H9 (cell line): ENCODE results near the gene PEX10. TPM values are rescaled to one million over a fixed set of nuclear protein-coding genes. Genes with fewer than 3 reads are reported as not detected.

ENCODE experiments used
- DNase-seq: peaks from one replicate; pipeline ENCODE4 v3.0.0-alpha.2; 2017
- H2AFZ ChIP-seq: one replicate; pipeline ENCODE4 v1.6.1; 2013; ENCODE audit warnings: mild to moderate bottlenecking, low read length, control low read depth, moderate library complexity
- H2AK5ac ChIP-seq: 2 replicates; pipeline ENCODE4 v1.6.1; 2013; ENCODE audit warnings: low read length, control low read depth, mixed read lengths; ENCODE audit not compliant: insufficient read length
- H2BK120ac ChIP-seq: one replicate; pipeline ENCODE4 v1.6.1; 2013; ENCODE audit warnings: low read depth, mild to moderate bottlenecking, low read length, control low read depth, inconsistent platforms; ENCODE audit not compliant: poor library complexity, severe bottlenecking
- H2BK12ac ChIP-seq: 2 replicates; pipeline ENCODE4 v1.6.1; 2013; ENCODE audit warnings: low read length, control low read depth, mixed read lengths, low read depth; ENCODE audit not compliant: insufficient read length
- H2BK15ac ChIP-seq: 2 replicates; pipeline ENCODE4 v1.6.1; 2013; ENCODE audit warnings: low read depth, low read length, control low read depth
- H2BK20ac ChIP-seq: one replicate; pipeline ENCODE4 v1.6.1; 2013; ENCODE audit warnings: low read depth, mild to moderate bottlenecking, low read length, control low read depth, inconsistent platforms; ENCODE audit not compliant: poor library complexity, severe bottlenecking
- H2BK5ac ChIP-seq: 2 replicates; pipeline ENCODE4 v1.6.1; 2013; ENCODE audit warnings: low read length, control low read depth, mixed read lengths; ENCODE audit not compliant: insufficient read length
- H3K14ac ChIP-seq: 2 replicates; pipeline ENCODE4 v1.6.1; 2013; ENCODE audit warnings: low read length, control low read depth; ENCODE audit not compliant: insufficient read depth
- H3K18ac ChIP-seq: 2 replicates; pipeline ENCODE4 v1.6.1; 2013; ENCODE audit warnings: low read depth, mild to moderate bottlenecking, mixed read lengths, low read length, control low read depth; ENCODE audit not compliant: insufficient read length
- H3K23ac ChIP-seq: 2 replicates; pipeline ENCODE4 v1.6.1; 2013; ENCODE audit warnings: low read length, control low read depth, mixed read lengths, low read depth; ENCODE audit not compliant: insufficient read length
- H3K23me2 ChIP-seq: 2 replicates; pipeline ENCODE4 v1.6.1; 2013; ENCODE audit warnings: low read depth, mild to moderate bottlenecking, mixed read lengths, low read length, control low read depth; ENCODE audit not compliant: insufficient read length, poor library complexity, severe bottlenecking
- H3K27ac ChIP-seq: 2 replicates; pipeline ENCODE4 v1.5.1; 2013; ENCODE audit warnings: low read length, control low read depth, mixed read lengths, low read depth; ENCODE audit not compliant: insufficient read length
- H3K27me3 ChIP-seq: 2 replicates; pipeline ENCODE4 v1.6.1; 2013; ENCODE audit warnings: low read length, control low read depth, inconsistent platforms; ENCODE audit not compliant: insufficient read depth
- H3K4ac ChIP-seq: 2 replicates; pipeline ENCODE4 v1.6.1; 2013; ENCODE audit warnings: low read depth, mild to moderate bottlenecking, control low read depth, inconsistent platforms, low read length, moderate library complexity
- H3K4me1 ChIP-seq: 2 replicates; pipeline ENCODE4 v1.6.1; 2013; ENCODE audit warnings: low read length, control low read depth, inconsistent platforms; ENCODE audit not compliant: insufficient read depth
- H3K4me2 ChIP-seq: 2 replicates; pipeline ENCODE4 v1.6.1; 2013; ENCODE audit warnings: low read length, control low read depth, mixed read lengths; ENCODE audit not compliant: insufficient read length, insufficient read depth
- H3K56ac ChIP-seq: 2 replicates; pipeline ENCODE4 v1.6.1; 2013; ENCODE audit warnings: low read depth, mild to moderate bottlenecking, mixed read lengths, low read length, control low read depth; ENCODE audit not compliant: insufficient read length
- H3K79me1 ChIP-seq: 2 replicates; pipeline ENCODE4 v1.6.1; 2013; ENCODE audit warnings: low read depth, mild to moderate bottlenecking, moderate library complexity, low read length, control low read depth, inconsistent platforms; ENCODE audit not compliant: insufficient read depth, poor library complexity, severe bottlenecking
- H3K79me2 ChIP-seq: 2 replicates; pipeline ENCODE4 v1.6.1; 2013; ENCODE audit warnings: low read length, control low read depth, inconsistent platforms; ENCODE audit not compliant: insufficient read depth
- H3K9ac ChIP-seq: 2 replicates; pipeline ENCODE4 v1.6.1; 2013; ENCODE audit warnings: low read length, control low read depth, mixed read lengths; ENCODE audit not compliant: insufficient read length; ENCODE audit errors: extremely low read depth
- H3K9me3 ChIP-seq: one replicate; pipeline ENCODE4 v1.6.1; 2013; ENCODE audit warnings: low read depth, low read length, inconsistent platforms; ENCODE audit not compliant: control insufficient read depth
- H3T11ph ChIP-seq: one replicate; pipeline ENCODE4 v1.6.1; 2013; ENCODE audit warnings: mild to moderate bottlenecking, low read length, control low read depth, inconsistent platforms
- H4K20me1 ChIP-seq: one replicate; pipeline ENCODE4 v1.6.1; 2013; ENCODE audit not compliant: control insufficient read depth, insufficient read length, insufficient read depth
- H4K5ac ChIP-seq: 2 replicates; pipeline ENCODE4 v1.6.1; 2013; ENCODE audit warnings: low read depth, mild to moderate bottlenecking, mixed read lengths, low read length, control low read depth; ENCODE audit not compliant: insufficient read length
- H4K8ac ChIP-seq: replicated peaks from 2 replicates; pipeline ENCODE4 v1.6.1; 2013; ENCODE audit warnings: low read length, control low read depth, mixed read lengths, low read depth; ENCODE audit not compliant: insufficient read length
- H4K91ac ChIP-seq: 2 replicates; pipeline ENCODE4 v1.6.1; 2013; ENCODE audit warnings: low read depth, mild to moderate bottlenecking, moderate library complexity, mixed read lengths, low read length, control low read depth; ENCODE audit not compliant: insufficient read length
- H3K27ac Mint-ChIP-seq, 3 experiments: 2 replicates in 2 of 3; 3 replicates in 1 of 3; pipeline ENCODE4 v1.8.0; 2020 to 2021; ENCODE audit warnings: mixed read lengths in 3 of 3, mild to moderate bottlenecking in 1 of 3, moderate library complexity in 1 of 3
- H3K27me3 Mint-ChIP-seq: 2 replicates; pipeline ENCODE4 v1.8.0; 2021; ENCODE audit warnings: low read depth, mild to moderate bottlenecking, moderate library complexity, mixed read lengths
- H3K36me3 Mint-ChIP-seq, 3 experiments: 2 replicates in 2 of 3; 3 replicates in 1 of 3; pipeline ENCODE4 v1.8.0; 2020 to 2021; ENCODE audit warnings: low read depth in 3 of 3, mixed read lengths in 3 of 3; ENCODE audit not compliant: insufficient read depth in 1 of 3
- H3K4me1 Mint-ChIP-seq, 2 experiments: 2 replicates each; pipeline ENCODE4 v1.8.0; 2020; ENCODE audit warnings: mixed read lengths in 2 of 2
- H3K4me3 Mint-ChIP-seq, 2 experiments: 2 replicates in 1 of 2; 3 replicates in 1 of 2; pipeline ENCODE4 v1.8.0; 2020 to 2021; ENCODE audit warnings: mild to moderate bottlenecking in 2 of 2, mixed read lengths in 2 of 2, moderate library complexity in 1 of 2
- H3K9me3 Mint-ChIP-seq, 2 experiments: 2 replicates in 1 of 2; 3 replicates in 1 of 2; pipeline ENCODE4 v1.8.0; 2020; ENCODE audit warnings: mild to moderate bottlenecking in 2 of 2, mixed read lengths in 2 of 2, moderate library complexity in 1 of 2
- CTCF ChIP-seq: fragments of 200-600 bp; sonication (generic); conservative IDR thresholded peaks from 3 replicates; pipeline ENCODE4 v1.8.0; 2021; ENCODE audit warnings: antibody characterized with exemption, mild to moderate bottlenecking
- WGBS: extraction: QIAGEN DNeasy Blood & Tissue Kit; methylation state at CpG from one replicate; pipeline ENCODE4 v1.1.7; 2013; ENCODE audit warnings: missing lambda C conversion rate, low lambda C conversion rate, mixed read lengths; ENCODE audit not compliant: insufficient read length; ENCODE audit errors: extremely low coverage; 5-methylcytosine and 5-hydroxymethylcytosine counted together
- total RNA-seq: library from RNA; stranded (reverse); gene quantifications from 2 replicates; pipeline ENCODE4 v1.2.1, GENCODE V29; 2021

The PEX10 gene
- total RNA-seq, 1 experiment from 2014 or later: 34.4 TPM

- Histone ChIP-seq H2BK20ac (no peak overlapping the region), H2BK12ac (no peak overlapping the region), H3K56ac (no peak overlapping the region), H3K9ac (no peak overlapping the region), H3K18ac (no peak overlapping the region), H3K23me2 (peaks cover 3% of the 10 kb centered on the region), H4K20me1 (no peaks in the 10 kb centered on the region), H4K5ac (no peak overlapping the region), H3K14ac (no peak overlapping the region; the same call in 1 of the 2 replicates), H2AK5ac (no peak overlapping the region), H2BK5ac (no peak overlapping the region), H3K4me2 (no peak overlapping the region), H3K9me3 (no peaks in the 10 kb centered on the region), H2AFZ (no peak overlapping the region), H3K79me1 (no peaks in the 10 kb centered on the region), H3T11ph (no peak overlapping the region), H3K4ac (no peak overlapping the region), H4K8ac (no peak overlapping the region), H3K23ac (no peak overlapping the region), H3K27me3 (no peaks in the 10 kb centered on the region), H3K79me2 (no peaks in the 10 kb centered on the region), H3K4me1 (no peaks in the 10 kb centered on the region), H4K91ac (no peak overlapping the region), H2BK15ac (no peak overlapping the region), H3K27ac (no peak overlapping the region), H2BK120ac (no peak overlapping the region)
- DNase-seq: no peak
- Mint-ChIP-seq H3K4me1 (no peaks in the 10 kb centered on the region), H3K27me3 (peaks cover 17% of the 10 kb centered on the region), H3K4me3 (no peak overlapping the region), H3K9me3 (no peaks in the 10 kb centered on the region), H3K36me3 (no peaks in the 10 kb centered on the region), H3K27ac (no peak overlapping the region)
- no peak for TF ChIP-seq CTCF
- no CpG with 5 or more reads among the region's 18 CpGs for WGBS
These were observed 48.8 kb upstream of the PEX10 start for GRCh38 chr1:2460996-2461751.
